ENCODE data around the gene FYN.
A peak's percentile ranks its signal among the peaks of the same experiment; 100 is the strongest.
"Not testable (repeated sequence)": the region's sequence is repeated elsewhere in the genome, so short reads cannot be mapped to it uniquely, and the experiment has no call there.

Gene FYN

GRCh38 chr6:111689946-111690345 is 183.3 kb downstream of the FYN start:
- intact Hi-C loops (cut with DNase I): no loop called here
- DNase-seq: no peak

- no peak for DNase-seq
- intact Hi-C loops (cut with DNase I): no loop called here
Measured at GRCh38 chr6:111689419-111689818, 183.8 kb downstream of the FYN start.

- intact Hi-C loops (cut with DNase I): no loop called here
- no peak for DNase-seq
Measured at GRCh38 chr6:111688331-111688730, 184.9 kb downstream of the FYN start.

- DNase-seq: no peak
- intact Hi-C loops (cut with DNase I): no loop called here
Measured at GRCh38 chr6:111687652-111688051, 185.6 kb downstream of the FYN start.

GRCh38 chr6:111686932-111687266 is 186.4 kb downstream of the FYN start:
- intact Hi-C loops (cut with DNase I): no loop called here
- no peak for DNase-seq

- peak in 16 of 42 donors; percentile 19 to 80 (median 54) for DNase-seq
- intact Hi-C loops (cut with DNase I): no loop called here
Measured at GRCh38 chr6:111686249-111686931, 186.9 kb downstream of the FYN start.

GRCh38 chr6:111685526-111685925 is 187.7 kb downstream of the FYN start:
- DNase-seq: no peak

GRCh38 chr6:111685058-111685457 is 188.2 kb downstream of the FYN start:
- intact Hi-C loops (cut with DNase I): no loop called here

More at GRCh38 chr6:111685526-111685925, 187.7 kb downstream of the FYN start:
- intact Hi-C loops (cut with DNase I): no loop called here

GRCh38 chr6:111683749-111684267 is 189.4 kb downstream of the FYN start:
- intact Hi-C loops (cut with DNase I): no loop called here
- DNase-seq: no peak

More at GRCh38 chr6:111685058-111685457, 188.2 kb downstream of the FYN start:
- no peak for DNase-seq

- no peak for DNase-seq
- intact Hi-C loops (cut with DNase I): no loop called here
Measured at GRCh38 chr6:111683157-111683556, 190.1 kb downstream of the FYN start.

GRCh38 chr6:111681860-111682259 is 191.4 kb downstream of the FYN start:
- intact Hi-C loops (cut with DNase I): no loop called here
- no peak for DNase-seq

GRCh38 chr6:111680811-111681609 is 192.2 kb downstream of the FYN start:
- intact Hi-C loops (cut with DNase I); DNase-seq: not testable (repeated sequence)

GRCh38 chr6:111680015-111680712 is 193.1 kb downstream of the FYN start:
- peak in 9 of 42 donors; percentile 33 to 66 (median 52) for DNase-seq
- intact Hi-C loops (cut with DNase I): no loop called here

GRCh38 chr6:111679126-111679858 is 194.0 kb downstream of the FYN start:
- no peak for DNase-seq
- intact Hi-C loops (cut with DNase I): no loop called here

GRCh38 chr6:111677249-111677990 is 195.8 kb downstream of the FYN start:
- intact Hi-C loops (cut with DNase I): no loop called here
- no peak for DNase-seq

- intact Hi-C loops (cut with DNase I): no loop called here
- peak in 1 of 42 donors; percentile 31 for DNase-seq
Measured at GRCh38 chr6:111676383-111676782, 196.9 kb downstream of the FYN start.

- peak in 1 of 42 donors; percentile 31 for DNase-seq
- intact Hi-C loops (cut with DNase I): no loop called here
Measured at GRCh38 chr6:111674883-111675282, 198.4 kb downstream of the FYN start.

GRCh38 chr6:111674413-111674812 is 198.8 kb downstream of the FYN start:
- intact Hi-C loops (cut with DNase I): no loop called here
- peak in 1 of 42 donors; percentile 29 for DNase-seq
